Measurements from ENCODE around the gene ETV6.

GRCh38 chr12:11893998-11894397 lies 244.5 kb downstream of the ETV6 start:
- TF ChIP-seq CTCF (optimal IDR thresholded peaks at IDR 0.05 in 1 of 3, IDR thresholded peaks at IDR 0.05 in 1 of 3, conservative IDR thresholded peaks at IDR 0.05 in 1 of 3; ENCODE audit: extremely low read depth in 1 of 3, insufficient read depth in 2 of 3, low read length in 3 of 3) (no peak), EZH2 (IDR thresholded peaks at IDR 0.05; ENCODE audit: low read length) (no peak)
